Neural crest cell (in vitro differentiated cells): Measurements from ENCODE around the gene BRD3. TPM values are rescaled to one million over a fixed set of nuclear protein-coding genes. Genes with fewer than 3 reads are reported as not detected.

ENCODE experiments used
- DNase-seq: peaks from one replicate; pipeline ENCODE4 v3.0.0; 2021; ENCODE audit warnings: low read depth, mixed read lengths, low spot score
- H3K27ac Mint-ChIP-seq: one replicate; pipeline ENCODE4 v1.8.0; 2021; ENCODE audit warnings: mild to moderate bottlenecking, mixed read lengths; ENCODE audit not compliant: unreplicated experiment
- H3K27me3 Mint-ChIP-seq: 2 replicates; pipeline ENCODE4 v1.8.0; 2021; ENCODE audit warnings: low read depth, mild to moderate bottlenecking, mixed read lengths
- H3K36me3 Mint-ChIP-seq: 2 replicates; pipeline ENCODE4 v1.8.0; 2021; ENCODE audit warnings: low read depth, mild to moderate bottlenecking, mixed read lengths
- H3K4me1 Mint-ChIP-seq: 2 replicates; pipeline ENCODE4 v1.8.0; 2021; ENCODE audit warnings: mixed read lengths
- H3K4me3 Mint-ChIP-seq: one replicate; pipeline ENCODE4 v1.8.0; 2021; ENCODE audit warnings: mild to moderate bottlenecking, mixed read lengths
- H3K9me3 Mint-ChIP-seq: 2 replicates; pipeline ENCODE4 v1.8.0; 2021; ENCODE audit warnings: mixed read lengths
- total RNA-seq: library from RNA; stranded (reverse); gene quantifications from 2 replicates; pipeline ENCODE4 v1.2.1, GENCODE V29; 2021
- TF ChIP-seq, protein P1 (sequence below): fragments of 200-600 bp; sonication (generic); conservative IDR thresholded peaks from 2 replicates; pipeline ENCODE4 v1.5.0; 2021; ENCODE audit warnings: antibody characterized with exemption, mild to moderate bottlenecking

The BRD3 gene
- total RNA-seq, 1 donor from 2014 or later, result 73.2 TPM

GRCh38 chr9:134007571-134007970 lies 60.3 kb downstream of the BRD3 start:
- Mint-ChIP-seq H3K27me3 (no peaks in the 10 kb centered on the region), H3K27ac (no peak overlapping the region), H3K9me3 (peaks cover 3% of the 10 kb centered on the region), H3K4me1 (no peaks in the 10 kb centered on the region), H3K4me3 (no peak overlapping the region), H3K36me3 (peaks cover 5% of the 10 kb centered on the region)
- TF ChIP-seq, protein P1, sequence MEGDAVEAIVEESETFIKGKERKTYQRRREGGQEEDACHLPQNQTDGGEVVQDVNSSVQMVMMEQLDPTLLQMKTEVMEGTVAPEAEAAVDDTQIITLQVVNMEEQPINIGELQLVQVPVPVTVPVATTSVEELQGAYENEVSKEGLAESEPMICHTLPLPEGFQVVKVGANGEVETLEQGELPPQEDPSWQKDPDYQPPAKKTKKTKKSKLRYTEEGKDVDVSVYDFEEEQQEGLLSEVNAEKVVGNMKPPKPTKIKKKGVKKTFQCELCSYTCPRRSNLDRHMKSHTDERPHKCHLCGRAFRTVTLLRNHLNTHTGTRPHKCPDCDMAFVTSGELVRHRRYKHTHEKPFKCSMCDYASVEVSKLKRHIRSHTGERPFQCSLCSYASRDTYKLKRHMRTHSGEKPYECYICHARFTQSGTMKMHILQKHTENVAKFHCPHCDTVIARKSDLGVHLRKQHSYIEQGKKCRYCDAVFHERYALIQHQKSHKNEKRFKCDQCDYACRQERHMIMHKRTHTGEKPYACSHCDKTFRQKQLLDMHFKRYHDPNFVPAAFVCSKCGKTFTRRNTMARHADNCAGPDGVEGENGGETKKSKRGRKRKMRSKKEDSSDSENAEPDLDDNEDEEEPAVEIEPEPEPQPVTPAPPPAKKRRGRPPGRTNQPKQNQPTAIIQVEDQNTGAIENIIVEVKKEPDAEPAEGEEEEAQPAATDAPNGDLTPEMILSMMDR, result no peak
- no peak for DNase-seq

DNA sequence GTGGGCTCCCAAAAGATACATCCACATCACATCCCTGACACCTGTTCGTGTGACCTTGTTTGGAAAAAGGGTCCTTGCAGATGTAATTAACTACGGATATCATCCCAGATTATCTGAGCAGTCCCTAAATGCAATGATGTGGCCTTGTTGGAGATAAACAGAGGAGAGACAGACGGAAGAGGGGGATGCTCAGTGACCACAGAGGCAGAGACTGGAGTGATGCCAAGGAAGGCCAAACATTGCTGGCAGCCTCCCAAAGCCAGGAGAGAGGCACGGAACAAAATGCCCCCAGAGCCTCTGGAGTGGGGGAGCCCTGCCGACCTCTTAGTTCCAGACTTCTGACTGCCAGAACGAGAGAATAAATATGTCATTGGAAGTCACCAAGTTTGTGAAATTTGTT lies 60.7 kb downstream of the BRD3 start:
- Mint-ChIP-seq H3K4me3 (no peak overlapping the region), H3K27ac (no peak overlapping the region), H3K9me3 (peaks cover 5% of the 10 kb centered on the region), H3K36me3 (peaks cover 5% of the 10 kb centered on the region), H3K27me3 (no peaks in the 10 kb centered on the region), H3K4me1 (no peaks in the 10 kb centered on the region)
- TF ChIP-seq, protein P1, result no peak
- DNase-seq, result no peak

- Mint-ChIP-seq H3K36me3 (no peaks in the 10 kb centered on the region), H3K4me1 (no peaks in the 10 kb centered on the region), H3K27ac (peak overlapping the region; percentile 43), H3K9me3 (peaks cover 6% of the 10 kb centered on the region), H3K4me3 (no peak overlapping the region), H3K27me3 (no peaks in the 10 kb centered on the region)
- TF ChIP-seq, protein P1, result no peak
- DNase-seq, result no peak
Measured at GRCh38 chr9:134005381-134005780, 62.4 kb downstream of the BRD3 start.

DNA sequence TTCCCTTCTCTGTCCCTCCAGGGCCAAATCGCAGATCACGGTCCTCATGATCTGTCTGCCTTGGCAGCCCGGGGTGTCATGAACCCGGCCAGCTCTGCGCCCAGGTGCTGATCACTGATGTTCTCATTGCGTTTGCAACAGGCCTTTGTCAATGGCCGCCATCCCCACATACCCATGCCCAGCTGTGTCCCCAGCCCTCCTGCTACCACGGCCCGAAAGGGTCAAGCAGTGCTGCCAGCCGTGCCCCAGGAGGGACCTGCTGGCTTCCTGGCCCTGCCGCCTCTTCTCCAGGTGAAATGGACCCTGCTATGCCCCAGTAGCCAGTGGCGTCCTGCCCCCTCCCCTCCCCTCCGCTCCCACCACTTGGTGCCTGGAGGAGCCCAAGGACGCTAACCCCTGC lies 62.9 kb downstream of the BRD3 start:
- no peaks in the 10 kb centered on the region for H3K4me1 Mint-ChIP-seq
- peaks cover 4% of the 10 kb centered on the region for H3K27me3 Mint-ChIP-seq
- no peaks in the 10 kb centered on the region for H3K36me3 Mint-ChIP-seq
- DNase-seq, result no peak
- H3K9me3 Mint-ChIP-seq, result peaks cover 6% of the 10 kb centered on the region
- peak overlapping the region; percentile 50 for H3K27ac Mint-ChIP-seq
- no peak overlapping the region for H3K4me3 Mint-ChIP-seq
- TF ChIP-seq, protein P1, result no peak

DNA sequence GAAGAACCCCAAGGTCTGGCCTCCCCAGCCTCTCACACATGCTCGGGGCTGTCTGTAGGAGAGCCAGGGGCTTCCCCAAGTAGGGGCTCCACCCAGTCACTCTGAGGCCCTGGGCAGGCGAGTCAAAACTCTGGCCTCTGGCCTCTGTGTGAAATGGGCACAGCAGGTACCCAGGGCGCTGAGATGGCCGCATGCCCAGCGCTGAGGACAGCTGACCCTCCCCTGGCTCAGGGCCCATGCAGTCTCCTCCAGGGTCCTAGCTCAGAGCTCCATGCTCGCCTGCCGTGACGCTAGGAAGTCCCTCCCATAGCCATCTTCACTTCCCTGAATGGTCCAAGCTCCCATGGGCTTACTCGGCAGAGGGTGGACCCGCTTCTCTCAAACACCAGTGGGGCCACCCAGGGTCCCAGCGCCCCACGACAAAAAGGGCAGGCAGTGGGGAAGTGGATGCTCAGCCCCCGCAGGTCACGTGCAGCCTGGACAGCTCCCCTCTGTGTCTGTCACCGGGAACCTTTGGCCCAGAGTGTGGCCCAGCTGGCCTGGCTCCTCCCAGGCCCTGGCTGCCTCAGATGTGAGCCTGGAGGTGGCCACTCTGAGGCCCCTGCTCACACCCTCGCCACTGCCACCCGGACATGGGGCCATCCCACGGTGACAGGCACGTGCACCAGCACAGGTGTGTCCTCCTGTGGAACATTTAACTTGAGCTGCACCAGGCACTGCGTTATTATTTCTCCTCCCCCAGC lies 63.5 kb downstream of the BRD3 start:
- peaks cover 6% of the 10 kb centered on the region for H3K9me3 Mint-ChIP-seq
- no peaks in the 10 kb centered on the region for H3K36me3 Mint-ChIP-seq
- peak overlapping the region; percentile 50 for H3K27ac Mint-ChIP-seq
- TF ChIP-seq, protein P1, result no peak
- H3K4me1 Mint-ChIP-seq, result no peaks in the 10 kb centered on the region
- no peak overlapping the region for H3K4me3 Mint-ChIP-seq
- DNase-seq, result no peak
- H3K27me3 Mint-ChIP-seq, result peaks cover 4% of the 10 kb centered on the region
